ENCODE results near the gene GMEB2.
"Not testable (repeated sequence)": the region's sequence is repeated elsewhere in the genome, so short reads cannot be mapped to it uniquely, and the experiment has no call there.

Gene GMEB2

GRCh38 chr20:63656451-63656850 lies 29.6 kb upstream of the GMEB2 start:
- no peak for DNase-seq

- no peak for DNase-seq
These were observed 28.3 kb upstream of the GMEB2 start for GRCh38 chr20:63655249-63655648.

DNA sequence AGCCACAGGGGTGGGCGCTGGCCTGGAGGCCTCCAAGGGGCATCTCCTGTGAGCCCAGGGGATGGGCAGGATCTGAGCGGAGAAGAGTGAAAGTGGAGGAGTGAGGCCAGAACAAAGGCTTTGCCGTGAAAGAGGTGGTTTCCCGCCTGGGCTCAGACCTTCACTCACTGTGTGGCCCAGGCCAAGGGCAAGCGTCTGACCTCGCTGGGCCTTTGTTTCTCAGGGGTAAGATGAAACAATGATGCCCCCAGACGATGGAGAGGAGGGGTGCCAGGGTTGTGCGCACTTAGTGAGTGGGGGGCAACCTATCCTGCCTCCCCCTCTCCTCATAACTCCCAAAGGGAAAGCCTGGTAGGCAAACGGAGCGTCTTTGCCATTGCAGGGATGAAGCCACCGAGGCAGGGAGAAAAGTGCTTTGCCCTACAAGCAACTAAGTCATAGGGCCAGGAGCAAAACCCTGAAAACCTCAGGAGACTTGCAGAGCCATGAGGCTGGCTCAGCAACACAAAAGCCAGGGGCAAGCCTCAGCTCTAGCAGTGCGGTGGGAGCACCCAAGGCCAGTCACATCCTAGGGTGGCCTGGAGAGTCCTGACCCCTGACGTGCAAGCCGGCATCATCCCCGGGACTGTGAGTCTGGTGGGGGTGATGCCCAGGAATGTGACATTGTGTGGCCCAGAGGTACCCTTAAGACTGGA lies 27.2 kb upstream of the GMEB2 start:
- DNase-seq: no peak

GRCh38 chr20:63653041-63653973 lies 26.4 kb upstream of the GMEB2 start, which contains the start of gene STMN3:
Gene STMN3 (minus strand): TSS chr20:63653424. CDS start chr20:63653345, 79 bp downstream.
- peak; percentile 6 for DNase-seq

DNA sequence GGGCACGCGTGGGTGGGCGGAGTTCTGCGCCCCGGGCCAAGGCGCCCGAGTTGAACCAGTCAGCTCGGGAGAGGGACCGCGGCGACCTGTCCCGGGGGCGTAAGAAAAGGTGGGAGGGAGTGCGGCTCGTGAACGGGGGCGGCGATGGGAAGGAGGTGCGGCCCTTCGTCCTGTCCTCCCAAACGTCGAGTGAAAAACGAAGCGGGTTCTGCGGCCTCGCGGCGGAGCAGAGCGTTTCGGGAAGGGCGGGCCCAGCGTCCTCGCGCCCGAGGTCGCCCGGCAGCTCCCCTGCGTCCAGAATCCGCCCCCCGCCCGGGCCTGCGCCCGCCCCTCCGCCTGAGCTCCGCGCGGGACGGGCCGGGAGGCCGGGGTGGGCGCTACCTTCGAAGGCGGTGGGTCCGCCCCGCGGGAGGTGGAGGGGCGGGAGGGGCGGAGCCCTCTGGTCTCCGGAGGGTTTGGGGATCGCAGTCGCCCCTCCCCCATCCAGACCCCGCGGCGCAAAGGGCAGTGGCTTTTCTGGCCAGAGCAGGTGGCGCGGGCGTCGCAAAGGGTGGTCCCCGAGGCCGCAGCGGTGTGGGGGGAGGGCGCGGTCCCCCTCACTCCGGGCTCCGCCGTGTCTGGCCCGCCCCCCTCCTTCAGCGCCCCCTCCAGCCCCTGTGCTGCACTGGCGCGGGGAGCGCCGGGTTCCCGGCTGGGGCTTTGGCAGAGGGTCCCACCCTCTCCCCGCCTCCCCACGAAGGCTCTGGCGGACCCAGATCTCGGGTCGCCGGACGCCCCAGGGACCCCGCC lies 25.5 kb upstream of the GMEB2 start:
- DNase-seq: no peak

DNA sequence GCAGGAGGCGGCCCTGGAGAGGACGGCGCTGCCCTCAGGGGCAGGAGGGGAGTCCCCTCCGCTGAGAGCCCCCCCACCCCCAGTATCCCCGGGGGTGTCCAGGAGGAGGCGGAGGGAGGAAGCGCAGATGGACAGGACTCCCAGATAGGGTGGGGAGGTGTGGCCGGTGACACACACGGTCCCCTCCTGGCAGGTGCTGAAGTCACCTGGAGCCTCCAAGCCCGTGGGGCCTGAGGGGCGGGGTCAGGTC lies 25.0 kb upstream of the GMEB2 start:
- DNase-seq: no peak

DNA sequence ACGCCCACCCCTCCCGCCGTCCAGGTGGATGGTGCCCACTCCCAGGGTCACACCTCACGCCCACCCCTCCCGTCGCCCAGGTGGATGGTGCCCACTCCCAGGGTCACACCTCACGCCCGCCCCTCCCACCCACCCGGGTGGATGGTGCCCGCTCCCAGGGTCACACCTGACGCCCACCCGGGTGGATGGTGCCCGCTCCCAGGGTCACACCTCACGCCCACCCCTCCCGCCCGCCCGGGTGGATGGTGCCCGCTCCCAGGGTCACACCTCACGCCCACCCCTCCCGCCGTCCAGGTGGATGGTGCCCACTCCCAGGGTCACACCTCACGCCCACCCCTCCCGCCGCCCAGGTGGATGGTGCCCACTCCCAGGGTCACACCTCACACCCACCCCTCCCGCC lies 23.6 kb upstream of the GMEB2 start:
- DNase-seq: not testable (repeated sequence)

GRCh38 chr20:63648895-63649589 lies 22.1 kb upstream of the GMEB2 start:
- DNase-seq: no peak

- no peak for DNase-seq
These were observed 21.3 kb upstream of the GMEB2 start for GRCh38 chr20:63648190-63648589.

DNA sequence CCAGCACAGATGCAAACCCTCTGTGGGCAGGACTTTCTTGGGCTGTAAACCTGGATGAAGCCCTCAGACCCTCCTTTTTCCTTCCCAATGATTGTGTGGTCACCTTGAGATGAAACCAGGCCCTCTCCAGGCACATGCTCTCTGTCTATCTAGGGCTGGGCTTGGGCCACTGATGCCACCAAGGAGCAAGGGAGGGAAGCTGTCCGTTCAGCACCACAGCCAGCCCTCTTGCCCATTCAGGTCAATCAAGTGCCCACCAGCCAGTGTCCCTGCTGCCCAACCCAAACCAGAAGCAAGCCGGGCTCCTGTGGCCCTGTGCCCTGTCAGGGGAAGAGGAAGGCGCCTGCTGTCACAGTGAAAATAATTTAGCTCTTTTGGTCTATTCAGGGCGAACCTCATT lies 18.3 kb upstream of the GMEB2 start:
- no peak for DNase-seq

DNA sequence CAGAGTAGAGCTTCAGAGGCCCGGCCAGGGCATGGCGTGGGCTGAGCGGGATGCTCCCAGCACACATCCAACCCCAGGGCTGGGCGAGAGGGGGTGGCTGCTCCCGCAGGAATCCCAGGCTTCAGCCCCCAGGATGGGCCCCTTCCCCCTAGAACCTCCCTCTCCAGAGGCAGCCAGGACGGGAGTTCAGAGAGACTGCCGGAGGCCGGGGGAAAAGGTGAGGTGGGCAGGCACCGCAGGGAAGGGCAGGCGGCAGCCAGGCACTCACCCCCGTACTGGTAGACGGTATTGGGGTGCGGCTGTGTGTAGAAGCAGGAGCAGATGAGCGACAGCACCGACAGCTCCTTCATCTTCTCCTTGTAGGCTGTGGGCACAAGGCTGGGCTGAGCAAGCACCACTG lies 17.0 kb upstream of the GMEB2 start:
- DNase-seq: no peak

DNA sequence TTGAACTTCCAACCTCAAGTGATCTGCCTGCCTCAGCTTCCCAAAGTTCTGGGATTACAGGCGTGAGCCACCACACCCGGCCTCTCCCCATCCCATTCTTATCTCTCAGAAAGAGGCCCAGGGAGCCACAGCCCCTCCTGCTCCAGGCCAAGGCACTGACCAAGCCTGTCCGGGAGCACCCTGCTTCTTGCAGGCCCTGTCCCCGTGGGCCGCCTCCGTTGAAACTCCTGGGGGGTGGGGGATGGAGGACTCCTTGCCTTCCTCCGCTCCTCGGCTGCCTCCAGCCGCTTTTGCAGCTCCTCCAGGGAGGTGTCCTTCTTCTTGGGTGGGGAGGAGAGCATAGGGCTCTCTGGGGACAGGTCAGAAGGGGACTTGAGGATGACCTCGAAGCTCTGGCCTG lies 16.6 kb upstream of the GMEB2 start:
- DNase-seq: no peak

DNA sequence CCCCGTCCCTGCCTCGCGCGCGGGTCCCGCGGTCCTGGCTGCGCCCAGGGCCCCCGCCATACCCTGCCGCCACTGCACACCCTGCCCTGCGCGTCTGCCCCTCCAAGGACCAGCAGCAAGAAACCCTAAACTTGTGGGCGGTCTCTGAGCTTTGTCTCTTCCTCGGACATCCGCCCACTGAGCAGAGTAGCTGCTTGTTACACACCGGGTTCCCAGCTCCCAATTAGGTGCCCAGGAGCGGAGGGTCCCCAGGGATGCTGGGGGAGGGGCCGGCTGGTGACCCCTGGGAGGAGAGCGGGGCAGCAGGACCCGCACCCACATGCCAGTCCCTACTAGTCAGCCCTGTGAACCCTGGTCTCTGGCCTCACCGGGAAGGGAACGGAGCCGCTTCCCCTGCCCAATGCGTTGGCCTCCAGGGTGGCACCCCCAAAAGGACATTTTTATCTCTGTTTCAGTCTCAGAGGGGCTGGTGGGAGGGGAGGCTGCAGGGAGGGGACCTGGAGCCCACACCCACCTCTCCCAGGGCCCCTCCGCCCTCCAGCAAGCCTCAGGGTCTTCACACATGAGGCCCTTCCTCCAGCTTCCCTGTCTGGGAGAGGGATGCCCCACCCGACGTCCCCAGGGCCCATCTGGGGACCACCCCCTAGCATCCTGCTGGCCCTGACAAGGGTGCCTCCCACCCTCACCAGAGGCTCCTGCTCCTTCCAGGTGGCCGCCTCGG lies 15.8 kb upstream of the GMEB2 start:
- DNase-seq: no peak

DNA sequence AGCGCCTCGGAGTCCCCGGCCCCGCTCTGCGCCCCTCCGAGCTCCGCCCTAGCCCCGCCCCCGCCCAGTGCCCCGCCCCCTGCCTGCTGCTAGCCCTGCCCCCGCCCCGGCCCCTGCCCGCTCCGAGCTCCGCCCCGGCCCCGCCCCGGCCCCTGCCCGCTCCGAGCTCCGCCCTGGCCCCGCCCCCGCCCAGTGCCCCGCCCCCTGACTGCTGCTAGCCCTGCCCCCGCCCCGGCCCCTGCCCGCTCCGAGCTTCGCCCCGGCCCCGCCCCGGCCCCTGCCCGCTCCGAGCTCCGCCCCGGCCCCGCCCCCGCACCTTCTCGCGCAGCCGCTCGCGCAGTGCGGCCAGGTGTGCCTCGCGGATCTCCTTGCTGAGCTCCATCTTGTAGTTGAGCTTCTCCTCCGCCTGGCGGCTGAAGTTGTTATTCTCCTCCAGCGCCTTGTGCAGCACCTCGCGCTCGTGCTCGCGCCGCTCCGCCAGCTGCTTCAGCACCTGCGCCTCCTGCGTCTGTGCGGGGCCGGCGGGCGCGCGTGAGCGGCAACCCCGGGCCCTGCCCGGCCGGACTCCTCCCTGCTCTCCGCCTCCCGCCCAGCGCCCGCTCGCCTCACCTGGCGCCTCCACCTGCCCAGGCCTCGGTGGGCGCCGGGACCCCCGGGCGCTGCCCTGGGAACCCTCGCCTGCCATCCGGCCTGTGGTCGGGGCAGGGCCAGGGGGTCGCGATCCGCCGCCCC lies 15.1 kb upstream of the GMEB2 start:
- DNase-seq: peak; percentile 46

- no peak for DNase-seq
These were observed 14.4 kb upstream of the GMEB2 start for GRCh38 chr20:63641146-63641791.

DNA sequence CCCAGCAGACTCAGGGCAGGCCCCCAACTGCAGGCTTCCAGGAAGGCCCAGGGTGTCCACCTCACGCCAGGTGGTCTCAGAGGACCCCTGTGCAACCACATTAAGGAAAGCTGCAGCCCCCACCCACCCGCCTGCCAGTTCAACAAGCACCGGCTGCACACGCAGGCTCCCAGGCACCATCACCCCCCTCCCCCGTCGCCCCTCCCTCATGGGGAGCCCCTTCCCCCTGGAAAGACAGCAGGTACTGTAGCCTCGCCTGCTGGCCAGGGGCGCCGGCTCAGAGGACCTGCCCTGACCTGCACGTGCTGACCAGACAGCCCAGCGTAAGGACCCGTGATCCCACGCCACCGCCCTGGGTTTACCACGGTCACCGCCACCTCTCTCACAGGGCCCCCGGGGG lies 13.8 kb upstream of the GMEB2 start:
- DNase-seq: not testable (repeated sequence)

DNA sequence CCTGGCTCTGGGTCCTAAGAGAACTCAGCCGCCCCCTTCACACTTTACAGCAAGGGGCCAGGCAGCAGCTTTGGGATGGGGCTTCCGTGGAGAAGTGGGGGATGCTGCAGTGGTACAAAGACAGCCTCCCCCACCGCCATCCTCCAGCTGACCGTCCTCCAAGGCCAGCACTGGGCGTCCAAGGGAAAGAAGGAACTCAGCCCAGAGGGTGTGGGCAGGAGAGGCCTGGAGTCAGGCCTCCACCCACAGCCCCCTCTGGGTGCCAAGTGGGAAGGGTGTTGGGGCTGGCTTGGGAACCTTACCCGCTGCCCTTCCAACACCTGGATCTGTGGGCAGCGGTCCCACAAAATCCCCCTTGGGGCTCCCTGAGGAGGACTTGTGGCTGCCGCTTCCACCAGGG lies 13.2 kb upstream of the GMEB2 start:
- DNase-seq: no peak

DNA sequence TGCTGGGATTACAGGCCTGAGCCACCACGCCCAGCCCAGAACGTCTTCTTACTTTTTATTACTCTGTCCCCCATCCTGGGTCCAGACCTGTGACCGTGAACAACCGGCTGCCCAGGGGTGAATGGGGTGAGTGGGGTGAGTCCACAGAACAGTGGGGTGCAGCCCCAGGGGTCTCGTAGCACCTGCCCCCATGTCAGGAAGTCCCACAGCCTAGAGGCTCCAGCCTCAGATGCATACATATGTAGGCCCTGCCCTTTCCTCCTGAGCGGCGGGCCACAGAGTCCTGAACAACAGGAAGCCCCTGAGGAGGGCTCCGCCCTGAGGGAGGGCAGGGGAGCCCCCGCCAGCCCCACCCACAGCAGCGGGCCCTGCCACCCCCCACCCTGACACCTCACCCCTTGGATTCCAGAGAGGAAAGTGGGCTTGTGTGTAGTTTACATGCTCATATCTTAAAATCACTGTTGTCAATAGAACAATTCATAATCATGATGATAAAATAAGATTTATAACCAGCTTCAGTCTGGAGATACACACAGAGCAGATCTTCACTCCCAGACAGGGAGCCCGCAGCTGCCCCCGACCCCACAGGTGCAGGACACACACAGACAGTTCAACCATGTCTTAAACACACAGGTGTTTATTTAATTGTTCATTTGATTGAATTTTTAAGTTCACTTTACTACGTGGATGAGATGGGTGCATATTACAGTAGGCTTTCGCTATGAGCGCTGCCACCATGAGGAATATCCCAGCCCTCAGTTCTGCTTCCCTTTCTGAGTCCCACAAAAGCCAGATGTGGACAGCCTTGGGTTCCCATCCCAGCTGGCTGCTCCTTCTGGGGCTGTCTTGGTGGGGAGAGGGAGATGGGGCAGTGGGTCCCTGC lies 12.4 kb upstream of the GMEB2 start:
- no peak for DNase-seq

DNA sequence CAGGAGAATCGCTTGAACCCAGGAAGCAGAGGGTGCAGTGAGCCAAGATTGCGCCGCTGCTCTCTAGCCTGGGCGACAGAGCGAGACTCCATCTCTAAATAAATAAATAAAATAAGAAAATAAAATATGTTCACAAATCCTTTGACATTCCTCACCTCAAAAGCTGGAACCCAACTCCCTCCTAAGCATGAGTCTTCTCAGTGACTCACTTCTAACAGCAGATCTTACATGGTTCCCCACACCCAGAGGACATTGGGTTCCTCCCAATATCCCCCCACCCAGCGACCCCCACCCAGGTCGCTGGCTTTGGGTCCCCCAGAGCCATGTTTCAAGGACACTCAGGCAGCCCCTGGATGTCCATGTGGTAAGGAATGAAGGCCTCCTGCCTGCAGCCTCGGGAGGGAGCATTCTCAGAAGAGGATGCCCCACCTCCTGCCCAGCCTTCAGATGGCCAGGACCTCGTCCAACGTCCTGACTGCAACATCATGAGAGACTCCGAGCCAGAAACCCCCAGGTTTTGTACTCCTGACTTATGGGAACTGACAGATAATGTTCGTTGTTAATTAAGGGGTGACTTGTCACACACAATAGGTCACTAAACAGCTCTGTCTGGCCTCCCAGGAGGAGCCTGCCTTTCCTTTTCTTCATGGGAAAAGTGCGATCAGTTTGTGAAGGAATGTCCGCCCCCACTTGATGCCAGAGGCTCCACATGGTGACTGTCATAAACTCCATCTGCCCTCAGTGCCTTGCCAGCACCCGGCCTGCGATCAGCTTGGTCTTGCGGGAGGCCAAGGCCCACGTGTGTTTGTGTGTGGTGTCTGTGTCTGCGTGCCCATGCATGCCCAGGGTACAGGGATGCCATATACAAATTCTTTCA lies 10.1 kb upstream of the GMEB2 start:
- no peak for DNase-seq

Data from NCI-H1436 treated with DMSO at 0.1 percent for 48 hours (cell line).